Keratinocyte (primary cell): ENCODE results near the gene NOTCH4. TPM values are rescaled to one million over a fixed set of nuclear protein-coding genes. Genes with fewer than 3 reads are reported as not detected.
A peak's percentile ranks its signal among the peaks of the same experiment; 100 is the strongest.

Source experiments
- DNase-seq: peaks from one replicate; pipeline ENCODE4 v3.0.0-alpha.2; 2011; ENCODE audit warnings: low read depth, missing footprints, low spot score
- FAIRE-seq: peaks from 2 replicates; lab custom pipeline; 2011; peaks lifted over from hg19 to GRCh38; lab: Jason Lieb, UNC
- H2AFZ ChIP-seq: 2 replicates; pipeline ENCODE4 v1.6.0; 2012; ENCODE audit warnings: low read length, control low read depth, inconsistent platforms; ENCODE audit not compliant: control insufficient read depth
- H3K27ac ChIP-seq: 2 replicates; pipeline ENCODE4 v1.5.1; 2011; ENCODE audit warnings: low read length; ENCODE audit not compliant: control insufficient read depth, insufficient read depth
- H3K27me3 ChIP-seq: 3 replicates; pipeline ENCODE4 v1.6.0; 2011; ENCODE audit warnings: low read length; ENCODE audit not compliant: control insufficient read depth, insufficient read depth; ENCODE audit errors: extremely low read depth
- H3K36me3 ChIP-seq, 2 experiments: 2 replicates in 1 of 2; 3 replicates in 1 of 2; pipeline ENCODE4 v1.5.1; 2011; ENCODE audit warnings: low read length in 2 of 2, mild to moderate bottlenecking in 1 of 2; ENCODE audit not compliant: control insufficient read depth in 2 of 2, insufficient read depth in 2 of 2; ENCODE audit errors: extremely low read depth in 1 of 2
- H3K4me1 ChIP-seq: 3 replicates; pipeline ENCODE4 v1.5.1; 2011; ENCODE audit warnings: low read length; ENCODE audit not compliant: control insufficient read depth, insufficient read depth; ENCODE audit errors: extremely low read depth
- H3K4me2 ChIP-seq: 3 replicates; pipeline ENCODE4 v1.6.0; 2011; ENCODE audit warnings: low read depth, low read length; ENCODE audit not compliant: control insufficient read depth, insufficient read depth; ENCODE audit errors: extremely low read depth
- H3K4me3 ChIP-seq, 3 experiments: fragments of 200-600 bp in 1 of 3; sonication (generic) in 1 of 3; 2 replicates in 2 of 3; 3 replicates in 1 of 3; pipeline ENCODE4 v1.5.1; 2011 to 2016; ENCODE audit warnings: low read length in 3 of 3, mild to moderate bottlenecking in 3 of 3, control low read depth in 2 of 3, inconsistent platforms in 1 of 3, low read depth in 1 of 3, mixed read lengths in 1 of 3, mixed run types in 1 of 3, moderate library complexity in 1 of 3; ENCODE audit not compliant: control insufficient read depth in 2 of 3, insufficient read depth in 2 of 3; ENCODE audit errors: extremely low read depth in 1 of 3
- H3K79me2 ChIP-seq: 2 replicates; pipeline ENCODE4 v1.6.0; 2012; ENCODE audit warnings: low read length; ENCODE audit not compliant: control insufficient read depth, insufficient read depth
- H3K9ac ChIP-seq: 3 replicates; pipeline ENCODE4 v1.6.0; 2011; ENCODE audit warnings: low read length; ENCODE audit not compliant: control insufficient read depth, insufficient read depth; ENCODE audit errors: extremely low read depth
- H3K9me1 ChIP-seq: 3 replicates; pipeline ENCODE4 v1.6.0; 2011; ENCODE audit warnings: low read length; ENCODE audit not compliant: control insufficient read depth, insufficient read depth; ENCODE audit errors: extremely low read depth
- H3K9me3 ChIP-seq: 2 replicates; pipeline ENCODE4 v1.5.1; 2012; ENCODE audit warnings: low read depth, low read length; ENCODE audit not compliant: control insufficient read depth
- H4K20me1 ChIP-seq: 3 replicates; pipeline ENCODE4 v1.6.0; 2011; ENCODE audit warnings: low read length; ENCODE audit not compliant: control insufficient read depth, insufficient read depth; ENCODE audit errors: extremely low read depth
- EZH2 ChIP-seq: IDR thresholded peaks from one replicate; pipeline ENCODE4 v1.6.1; 2012; ENCODE audit warnings: inconsistent platforms, mild to moderate bottlenecking, low read length, moderate library complexity
- dilution Hi-C: fragments of 300-500 bp; cut with MboI; formaldehyde crosslinking; loops from one replicate; pipeline ENCODE4 v1.7.0; 2020; ENCODE audit warnings: low sequenced_read_pairs; ENCODE audit not compliant: extremely low pct_ligation_motif_present
- polyA plus RNA-seq, 5 experiments: library from polyadenylated mRNA; depleted of rRNA in 3 of 5; stranded (reverse) in 3 of 5; stranded (forward) in 1 of 5; unstranded in 1 of 5; fragments of >200 nt; gene quantifications; 1 replicate in 1 of 5; 2 replicates in 3 of 5; 3 replicates in 1 of 5; pipeline versions ENCODE4 v1.2.1 to v1.2.3, GENCODE V29; 2011 to 2012; ENCODE audit warnings: missing spikeins in 2 of 5, low read depth in 1 of 5, low replicate concordance in 1 of 5
- TF ChIP-seq, protein P1 (sequence below), 3 experiments: IDR thresholded peaks in 1 of 3; conservative IDR thresholded peaks in 1 of 3; optimal IDR thresholded peaks in 1 of 3; 2 replicates in 2 of 3; 3 replicates in 1 of 3; pipeline versions ENCODE3 to v1.5.1; 2011; ENCODE audit warnings: low read length in 3 of 3, mild to moderate bottlenecking in 3 of 3, moderate library complexity in 2 of 3, control low read depth in 1 of 3, inconsistent platforms in 1 of 3; ENCODE audit not compliant: insufficient read depth in 2 of 3; ENCODE audit errors: extremely low read depth in 1 of 3

The NOTCH4 gene
- polyA plus RNA-seq, 1 donor (not counting 4 experiments of a cell fraction or from before 2014, with no cell fraction given), result 0.07 TPM

DNA sequence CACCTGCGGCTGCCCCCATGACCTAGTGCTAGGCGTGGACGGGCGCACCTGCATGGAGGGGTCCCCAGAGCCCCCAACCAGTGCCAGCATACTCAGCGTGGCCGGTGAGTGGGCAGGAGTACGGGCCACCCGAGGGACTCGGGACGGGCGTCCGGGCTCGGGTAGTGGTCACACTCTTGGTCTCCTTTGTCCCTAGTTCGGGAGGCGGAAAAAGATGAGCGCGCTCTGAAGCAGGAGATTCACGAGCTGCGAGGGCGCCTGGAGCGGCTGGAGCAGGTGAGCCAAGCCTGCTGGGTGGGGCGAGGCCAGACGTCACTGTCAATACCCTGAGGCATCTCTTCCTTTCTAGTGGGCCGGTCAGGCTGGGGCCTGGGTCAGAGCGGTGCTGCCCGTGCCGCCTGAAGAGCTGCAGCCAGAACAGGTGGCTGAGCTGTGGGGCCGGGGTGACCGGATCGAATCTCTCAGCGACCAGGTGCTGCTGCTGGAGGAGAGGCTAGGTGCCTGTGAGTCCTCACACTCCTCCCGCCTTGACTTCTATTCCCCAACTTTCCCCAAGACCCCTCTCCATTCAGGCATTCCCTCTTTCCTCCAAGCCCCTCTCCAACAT is 56.6 kb downstream of the NOTCH4 start:
- Histone ChIP-seq H4K20me1 (no peaks in the 10 kb centered on the region), H3K27ac (no peak overlapping the region), H3K9me3 (no peaks in the 10 kb centered on the region), H3K4me1 (peaks cover under 1% of the 10 kb centered on the region), H3K9me1 (no peaks in the 10 kb centered on the region), H3K79me2 (no peaks in the 10 kb centered on the region), H3K4me2 (no peak overlapping the region), H3K4me3 (no peak overlapping the region), H3K9ac (no peak overlapping the region), H3K36me3 (peaks cover 19 to 27% of the 10 kb centered on the region in 2 experiments), H3K27me3 (no peaks in the 10 kb centered on the region), H2AFZ (no peak overlapping the region)
- TF ChIP-seq EZH2, result no peak
- TF ChIP-seq, protein P1, sequence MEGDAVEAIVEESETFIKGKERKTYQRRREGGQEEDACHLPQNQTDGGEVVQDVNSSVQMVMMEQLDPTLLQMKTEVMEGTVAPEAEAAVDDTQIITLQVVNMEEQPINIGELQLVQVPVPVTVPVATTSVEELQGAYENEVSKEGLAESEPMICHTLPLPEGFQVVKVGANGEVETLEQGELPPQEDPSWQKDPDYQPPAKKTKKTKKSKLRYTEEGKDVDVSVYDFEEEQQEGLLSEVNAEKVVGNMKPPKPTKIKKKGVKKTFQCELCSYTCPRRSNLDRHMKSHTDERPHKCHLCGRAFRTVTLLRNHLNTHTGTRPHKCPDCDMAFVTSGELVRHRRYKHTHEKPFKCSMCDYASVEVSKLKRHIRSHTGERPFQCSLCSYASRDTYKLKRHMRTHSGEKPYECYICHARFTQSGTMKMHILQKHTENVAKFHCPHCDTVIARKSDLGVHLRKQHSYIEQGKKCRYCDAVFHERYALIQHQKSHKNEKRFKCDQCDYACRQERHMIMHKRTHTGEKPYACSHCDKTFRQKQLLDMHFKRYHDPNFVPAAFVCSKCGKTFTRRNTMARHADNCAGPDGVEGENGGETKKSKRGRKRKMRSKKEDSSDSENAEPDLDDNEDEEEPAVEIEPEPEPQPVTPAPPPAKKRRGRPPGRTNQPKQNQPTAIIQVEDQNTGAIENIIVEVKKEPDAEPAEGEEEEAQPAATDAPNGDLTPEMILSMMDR (optimal IDR thresholded peaks at IDR 0.05 in 1 of 3, IDR thresholded peaks at IDR 0.05 in 1 of 3, conservative IDR thresholded peaks at IDR 0.05 in 1 of 3; ENCODE audit: extremely low read depth in 1 of 3, insufficient read depth in 2 of 3, low read length in 3 of 3), result no peak
- FAIRE-seq (no peak), DNase-seq (no peak)
- dilution Hi-C loops, result no loop called here

- H3K4me1 ChIP-seq, result no peaks in the 10 kb centered on the region
- no peaks in the 10 kb centered on the region for H3K9me1 ChIP-seq
- no peaks in the 10 kb centered on the region for H3K9me3 ChIP-seq
- H3K27me3 ChIP-seq, result no peaks in the 10 kb centered on the region
- no peak for DNase-seq
- H3K4me3 ChIP-seq, result no peak overlapping the region
- no peak for FAIRE-seq
- H4K20me1 ChIP-seq, result no peaks in the 10 kb centered on the region
- no peak overlapping the region for H3K27ac ChIP-seq
- dilution Hi-C loops, result no loop called here
- no peaks in the 10 kb centered on the region for H3K79me2 ChIP-seq
- no peak overlapping the region for H3K4me2 ChIP-seq
- no peak overlapping the region for H3K9ac ChIP-seq
- TF ChIP-seq, protein P1 (optimal IDR thresholded peaks at IDR 0.05 in 1 of 3, IDR thresholded peaks at IDR 0.05 in 1 of 3, conservative IDR thresholded peaks at IDR 0.05 in 1 of 3; ENCODE audit: extremely low read depth in 1 of 3, insufficient read depth in 2 of 3, low read length in 3 of 3), result peak in 1 of 3 experiments; percentile 38
- TF ChIP-seq EZH2, result no peak
- H2AFZ ChIP-seq, result no peak overlapping the region
- H3K36me3 ChIP-seq, result peaks cover 19 to 27% of the 10 kb centered on the region in 2 experiments
Observed at GRCh38 chr6:32166411-32167061, 57.3 kb downstream of the NOTCH4 start.
